Neuronal stem cell (in vitro differentiated cells): ENCODE data around the gene SOCS2.

Experiments used
- DNase-seq: peaks from one replicate; pipeline ENCODE4 v3.0.0-alpha.2; 2013; ENCODE audit warnings: low spot score
- H2AFZ ChIP-seq: one replicate; pipeline ENCODE4 v1.6.1; 2013; ENCODE audit warnings: mild to moderate bottlenecking, low read length, inconsistent platforms
- H2AK5ac ChIP-seq: 2 replicates; pipeline ENCODE4 v1.6.1; 2013; ENCODE audit warnings: low read depth, mild to moderate bottlenecking, inconsistent platforms, low read length, moderate library complexity, mixed read lengths
- H2BK120ac ChIP-seq: 2 replicates; pipeline ENCODE4 v1.6.1; 2013; ENCODE audit warnings: low read depth, mild to moderate bottlenecking, inconsistent platforms, low read length, moderate library complexity, mixed read lengths
- H2BK12ac ChIP-seq: one replicate; pipeline ENCODE4 v1.6.1; 2013; ENCODE audit warnings: low read length, inconsistent platforms
- H2BK15ac ChIP-seq: 2 replicates; pipeline ENCODE4 v1.6.1; 2013; ENCODE audit warnings: mild to moderate bottlenecking, low read length, inconsistent platforms, mixed read lengths
- H2BK5ac ChIP-seq: one replicate; pipeline ENCODE4 v1.6.1; 2013; ENCODE audit warnings: inconsistent platforms, mild to moderate bottlenecking, low read length, moderate library complexity
- H3K14ac ChIP-seq: one replicate; pipeline ENCODE4 v1.6.1; 2013; ENCODE audit warnings: low read length, inconsistent platforms
- H3K18ac ChIP-seq: 2 replicates; pipeline ENCODE4 v1.6.1; 2013; ENCODE audit warnings: low read length, inconsistent platforms
- H3K23ac ChIP-seq: 2 replicates; pipeline ENCODE4 v1.6.1; 2013; ENCODE audit warnings: low read depth, mild to moderate bottlenecking, mixed read lengths, low read length, inconsistent platforms; ENCODE audit not compliant: poor library complexity
- H3K27ac ChIP-seq: replicated peaks from 3 replicates; pipeline ENCODE4 v1.5.1; 2013; ENCODE audit warnings: low read length, inconsistent platforms
- H3K27me3 ChIP-seq, 3 experiments: 2 replicates each; pipeline ENCODE4 v1.6.1; 2013; ENCODE audit warnings: low read length in 3 of 3, mild to moderate bottlenecking in 2 of 3, inconsistent platforms in 1 of 3, low read depth in 1 of 3, mixed read lengths in 1 of 3, moderate library complexity in 1 of 3; ENCODE audit not compliant: control insufficient read depth in 3 of 3, insufficient read depth in 3 of 3
- H3K36me3 ChIP-seq, 2 donors: replicated peaks in 1 of 2; 2 replicates each; pipeline ENCODE4 v1.6.1; 2013; ENCODE audit warnings: low read length in 2 of 2; ENCODE audit not compliant: control insufficient read depth in 2 of 2, insufficient read depth in 2 of 2
- H3K4ac ChIP-seq: 2 replicates; pipeline ENCODE4 v1.6.1; 2013; ENCODE audit warnings: inconsistent platforms, mild to moderate bottlenecking, low read length, moderate library complexity
- H3K4me1 ChIP-seq, 2 donors: 1 replicate in 1 of 2; 2 replicates in 1 of 2; pipeline ENCODE4 v1.6.1; 2013; ENCODE audit warnings: low read length in 2 of 2, low read depth in 1 of 2; ENCODE audit not compliant: control insufficient read depth in 2 of 2, insufficient read depth in 1 of 2
- H3K4me2 ChIP-seq: one replicate; pipeline ENCODE4 v1.6.1; 2013; ENCODE audit warnings: mild to moderate bottlenecking, low read length, inconsistent platforms; ENCODE audit not compliant: insufficient read depth, poor library complexity, severe bottlenecking
- H3K4me3 ChIP-seq, 2 donors: 2 replicates each; pipeline ENCODE4 v1.5.1; 2013; ENCODE audit warnings: low read length in 2 of 2, mild to moderate bottlenecking in 2 of 2, inconsistent platforms in 1 of 2, moderate library complexity in 1 of 2
- H3K79me1 ChIP-seq: one replicate; pipeline ENCODE4 v1.6.1; 2013; ENCODE audit warnings: low read depth, mild to moderate bottlenecking, inconsistent platforms, low read length, moderate library complexity
- H3K9ac ChIP-seq: one replicate; pipeline ENCODE4 v1.6.1; 2013; ENCODE audit warnings: mild to moderate bottlenecking, low read depth, low read length, inconsistent platforms; ENCODE audit not compliant: poor library complexity
- H3K9me3 ChIP-seq, 2 donors: replicated peaks in 1 of 2; 2 replicates each; pipeline versions ENCODE3 to v1.6.1; 2013; ENCODE audit warnings: low read length in 2 of 2, mild to moderate bottlenecking in 2 of 2, inconsistent platforms in 1 of 2, low read depth in 1 of 2, mixed read lengths in 1 of 2, moderate library complexity in 1 of 2; ENCODE audit not compliant: control insufficient read depth in 2 of 2, insufficient read depth in 1 of 2
- H4K8ac ChIP-seq: one replicate; pipeline ENCODE4 v1.6.1; 2013; ENCODE audit warnings: low read depth, mild to moderate bottlenecking, inconsistent platforms, low read length, moderate library complexity
- H4K91ac ChIP-seq: one replicate; pipeline ENCODE4 v1.6.1; 2013; ENCODE audit warnings: low read length, low read depth, mild to moderate bottlenecking, inconsistent platforms; ENCODE audit not compliant: poor library complexity
- WGBS, 2 donors: extraction: QIAGEN DNeasy Blood & Tissue Kit; methylation state at CpG; one replicate each; pipeline ENCODE4 v1.1.7; 2013; ENCODE audit warnings: missing lambda C conversion rate in 2 of 2, mixed read lengths in 1 of 2; ENCODE audit not compliant: insufficient read length in 2 of 2, insufficient replicate concordance in 1 of 2; ENCODE audit errors: extremely low coverage in 2 of 2; 5-methylcytosine and 5-hydroxymethylcytosine counted together

Gene SOCS2

GRCh38 chr12:93573552-93574223 lies 1.2 kb downstream of the SOCS2 start:
- no peak overlapping the region for H2BK120ac ChIP-seq
- H2AFZ ChIP-seq = peak overlapping the region; percentile 71
- no peak overlapping the region for H4K91ac ChIP-seq
- no peak overlapping the region for H3K14ac ChIP-seq
- H3K36me3 ChIP-seq = peaks cover 0 to 45% of the 10 kb centered on the region in 2 donors
- H3K4me2 ChIP-seq = peak overlapping the region; percentile 100
- no peak overlapping the region for H4K8ac ChIP-seq
- H3K18ac ChIP-seq = no peak overlapping the region
- no peak overlapping the region for H2BK5ac ChIP-seq
- no peak overlapping the region for H2BK12ac ChIP-seq
- peak; percentile 18 for DNase-seq
- no peak overlapping the region for H3K27ac ChIP-seq
- no peak overlapping the region for H3K9ac ChIP-seq
- H3K4me3 ChIP-seq = peak overlapping the region in 1 of 2 donors; percentile 70
- WGBS, 2 donors = no CpG with 5 or more reads among the region's 21 CpGs
- H3K4me1 ChIP-seq = peaks cover 6 to 12% of the 10 kb centered on the region in 2 donors
- H3K9me3 ChIP-seq = no peaks in the 10 kb centered on the region
- H3K27me3 ChIP-seq = peaks cover 0 to 32% (median 16%) of the 10 kb centered on the region in 3 experiments
- peak overlapping the region; percentile 86 for H3K23ac ChIP-seq
- H2AK5ac ChIP-seq = no peak overlapping the region
- H3K79me1 ChIP-seq = peaks cover 2% of the 10 kb centered on the region
- no peak overlapping the region for H2BK15ac ChIP-seq
- no peak overlapping the region for H3K4ac ChIP-seq

DNA sequence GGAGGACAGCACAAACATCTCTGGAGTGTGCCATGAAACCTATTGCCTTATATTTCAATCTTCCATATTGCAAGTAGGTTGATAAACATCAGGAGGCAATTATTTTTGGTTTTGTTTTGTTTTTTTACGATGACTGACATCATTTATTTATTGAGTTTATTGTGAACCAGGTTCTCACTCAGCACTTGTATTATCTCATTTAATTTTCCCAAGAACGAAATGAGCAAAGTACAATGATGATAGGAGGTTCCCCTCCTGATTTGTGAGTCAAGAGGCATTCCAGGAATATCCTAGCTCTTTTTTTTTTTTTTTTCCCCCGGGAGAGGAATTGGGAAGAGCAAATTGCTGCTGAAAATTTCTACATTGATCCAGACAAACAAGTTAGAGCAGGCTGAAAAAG lies 4.7 kb downstream of the SOCS2 start:
- Histone ChIP-seq H2BK15ac (no peak overlapping the region), H3K23ac (no peak overlapping the region), H3K18ac (no peak overlapping the region), H3K27ac (no peak overlapping the region), H3K27me3 (peaks cover 0 to 27% (median 16%) of the 10 kb centered on the region in 3 experiments), H3K4me2 (no peak overlapping the region), H4K91ac (no peak overlapping the region), H2AFZ (no peak overlapping the region), H3K4me1 (peaks cover 5 to 12% of the 10 kb centered on the region in 2 donors), H3K4ac (no peak overlapping the region), H4K8ac (no peak overlapping the region), H3K9ac (no peak overlapping the region), H3K9me3 (no peaks in the 10 kb centered on the region), H3K4me3 (no peak overlapping the region), H2BK5ac (no peak overlapping the region), H3K79me1 (no peaks in the 10 kb centered on the region), H2AK5ac (no peak overlapping the region), H3K14ac (no peak overlapping the region), H2BK12ac (no peak overlapping the region), H3K36me3 (peaks cover 0 to 61% of the 10 kb centered on the region in 2 donors), H2BK120ac (no peak overlapping the region)
- WGBS, 2 donors = no CpG with 5 or more reads among the region's 3 CpGs
- no peak for DNase-seq

DNA sequence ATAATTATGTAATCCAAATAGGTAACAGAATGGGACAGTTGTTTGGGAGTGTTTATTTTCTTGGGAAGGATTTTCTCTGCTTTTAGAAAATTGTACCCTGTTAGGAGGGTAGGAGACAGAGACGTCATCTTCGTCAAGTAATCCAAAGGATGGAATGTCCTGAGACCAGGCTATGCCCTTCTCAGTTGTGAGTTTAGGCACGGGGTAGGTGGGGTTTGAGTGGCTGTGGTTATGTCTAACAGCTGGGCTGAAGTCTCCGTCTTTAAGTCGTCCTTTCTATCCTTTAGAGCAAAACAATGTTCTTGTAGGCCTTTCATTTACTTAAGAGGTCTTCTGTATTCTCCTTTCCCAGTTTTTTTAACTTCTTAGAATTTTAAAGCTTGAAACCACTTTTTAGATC lies 5.7 kb downstream of the SOCS2 start:
- Histone ChIP-seq H2BK120ac (no peak overlapping the region), H2BK15ac (no peak overlapping the region), H4K8ac (no peak overlapping the region), H3K79me1 (no peaks in the 10 kb centered on the region), H3K36me3 (peaks cover 0 to 61% of the 10 kb centered on the region in 2 donors), H3K9me3 (no peaks in the 10 kb centered on the region), H3K4me3 (no peak overlapping the region), H3K14ac (no peak overlapping the region), H2AFZ (no peak overlapping the region), H2BK12ac (no peak overlapping the region), H3K9ac (no peak overlapping the region), H3K27me3 (peaks cover 0 to 17% (median 6%) of the 10 kb centered on the region in 3 experiments), H3K23ac (no peak overlapping the region), H3K18ac (no peak overlapping the region), H2AK5ac (no peak overlapping the region), H3K27ac (no peak overlapping the region), H3K4me1 (peaks cover 0 to 12% of the 10 kb centered on the region in 2 donors), H2BK5ac (no peak overlapping the region), H3K4me2 (no peak overlapping the region), H3K4ac (no peak overlapping the region), H4K91ac (no peak overlapping the region)
- no peak for DNase-seq
- whole genome bisulfite sequencing, 2 donors = no CpG with 5 or more reads among the region's 5 CpGs

GRCh38 chr12:93580682-93581081 lies 8.2 kb downstream of the SOCS2 start:
- H4K8ac ChIP-seq = no peak overlapping the region
- no peak overlapping the region for H2BK15ac ChIP-seq
- H2BK120ac ChIP-seq = no peak overlapping the region
- H3K23ac ChIP-seq = no peak overlapping the region
- H3K9me3 ChIP-seq = no peaks in the 10 kb centered on the region
- peaks cover 0 to 46% of the 10 kb centered on the region in 2 donors for H3K36me3 ChIP-seq
- no peaks in the 10 kb centered on the region for H3K79me1 ChIP-seq
- DNase-seq = no peak
- no peak overlapping the region for H4K91ac ChIP-seq
- H2AFZ ChIP-seq = no peak overlapping the region
- H3K4ac ChIP-seq = no peak overlapping the region
- no peaks in the 10 kb centered on the region for H3K27me3 ChIP-seq
- H3K4me2 ChIP-seq = no peak overlapping the region
- H2BK5ac ChIP-seq = no peak overlapping the region
- no peak overlapping the region for H3K27ac ChIP-seq
- H3K14ac ChIP-seq = no peak overlapping the region
- no peak overlapping the region for H2BK12ac ChIP-seq
- H3K9ac ChIP-seq = no peak overlapping the region
- H2AK5ac ChIP-seq = no peak overlapping the region
- no peaks in the 10 kb centered on the region for H3K4me1 ChIP-seq
- H3K4me3 ChIP-seq = no peak overlapping the region
- no peak overlapping the region for H3K18ac ChIP-seq
